Cardiac septum (tissue), 1 donor: ENCODE data around the gene EXOC3. TPM values are rescaled to one million over a fixed set of nuclear protein-coding genes. Genes with fewer than 3 reads are reported as not detected.
A peak's percentile ranks its signal among the peaks of the same experiment; 100 is the strongest.
"Not testable (repeated sequence)": the region's sequence is repeated elsewhere in the genome, so short reads cannot be mapped to it uniquely, and the experiment has no call there.

Experiments
- DNase-seq: peaks from one replicate; pipeline ENCODE4 v3.0.0-alpha.2; 2020; ENCODE audit warnings: low spot score
- intact Hi-C: fragments of 100-400 bp; cut with DNase I; formaldehyde crosslinking; loops from one replicate; pipeline ENCODE4 v1.14.0; 2022
- total RNA-seq: library from RNA; stranded (reverse); fragmentation: NEBNext Ultra II Directional; extraction: Animal tissue kit (Norgen Biotek cat#: 25700); gene quantifications from one replicate; pipeline ENCODE4 v1.2.1, GENCODE V29; 2021
- donor health status: DM: no; HTN: no; CAD: no.

The EXOC3 gene
- total RNA-seq, 1 donor from 2014 or later, result 42.9 TPM

DNA sequence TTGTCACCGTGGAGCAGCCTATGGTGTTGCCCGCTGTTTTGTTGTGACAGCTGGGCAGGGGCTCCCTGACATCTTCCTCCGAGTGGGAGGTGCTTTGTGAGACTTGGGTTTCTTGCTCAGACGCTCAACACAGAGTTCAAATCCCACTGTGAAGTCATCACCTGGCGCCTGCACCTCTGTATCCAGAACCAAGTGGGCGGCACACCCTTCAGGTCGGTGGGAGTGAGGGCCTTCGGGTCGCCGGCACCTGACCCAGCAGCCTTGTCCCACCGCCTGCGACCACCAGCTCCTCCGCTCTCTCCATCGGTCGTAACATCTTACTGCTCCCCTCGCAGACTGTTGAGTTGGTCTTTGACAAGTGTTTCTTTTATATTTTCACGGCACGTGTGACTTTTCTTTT lies 37.6 kb upstream of the EXOC3 start:
- intact Hi-C loops, result no loop called here
- no peak for DNase-seq

DNA sequence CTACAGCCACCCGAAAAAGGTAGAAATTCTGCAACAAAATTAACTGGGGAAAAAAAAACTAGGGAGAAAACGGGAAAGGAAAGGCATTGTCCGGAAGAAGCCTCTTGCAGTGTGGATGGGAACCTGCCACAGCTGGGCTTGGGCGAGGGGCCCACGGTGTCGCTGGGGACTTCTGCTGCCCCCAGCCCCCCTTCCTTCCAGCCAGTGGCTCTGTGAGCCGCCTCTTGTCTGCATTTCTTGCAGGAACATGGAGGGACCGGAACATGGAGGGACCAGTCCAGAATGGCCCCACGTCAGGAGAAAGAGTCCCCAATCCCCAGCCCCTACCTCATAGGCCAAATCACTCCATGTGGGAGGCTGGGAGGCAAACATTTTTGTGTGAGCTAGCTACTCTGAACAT lies 36.9 kb upstream of the EXOC3 start:
- intact Hi-C loops, result no loop called here
- DNase-seq, result no peak

DNA sequence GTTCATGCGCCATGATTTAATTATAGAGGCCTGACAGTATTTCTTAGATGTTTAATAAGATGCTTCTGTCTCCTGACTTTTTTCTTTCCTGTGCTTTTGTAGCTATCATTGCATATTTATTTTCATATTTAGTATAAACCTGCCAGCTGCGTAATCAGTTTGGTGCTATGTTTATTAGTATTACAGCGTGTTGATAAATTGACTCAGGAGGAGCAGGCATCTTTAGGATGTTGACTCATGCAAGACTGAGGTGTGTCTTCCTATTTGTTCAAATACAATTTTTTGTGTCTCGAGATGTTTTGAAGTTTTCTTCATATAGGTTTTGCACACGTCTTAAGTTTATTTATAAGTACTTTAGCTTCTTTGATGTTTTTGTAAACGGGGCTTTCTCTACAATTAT lies 35.9 kb upstream of the EXOC3 start:
- intact Hi-C loops, result no loop called here
- no peak for DNase-seq

DNA sequence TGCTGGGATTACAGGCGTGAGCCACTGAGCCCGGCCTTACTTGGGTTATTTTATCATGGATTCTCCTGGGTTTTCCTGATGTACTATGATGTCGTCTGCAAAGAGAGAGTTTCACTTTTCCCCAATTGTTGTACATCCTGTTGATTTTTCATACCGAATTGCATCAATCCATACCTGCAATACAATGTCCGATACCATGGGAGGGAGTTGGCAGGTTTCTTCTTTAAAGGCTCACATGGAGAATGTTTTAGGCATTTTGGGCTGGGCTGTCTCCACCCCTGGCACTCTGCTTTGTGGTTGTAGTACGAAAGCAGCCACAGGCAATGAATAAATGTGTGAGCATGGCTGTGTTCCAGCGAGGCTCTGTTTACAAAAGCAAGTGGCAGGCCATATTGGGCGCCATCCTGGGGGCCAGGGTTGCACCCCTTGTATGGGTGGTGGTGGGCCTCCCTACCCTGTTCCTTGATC lies 35.1 kb upstream of the EXOC3 start:
- intact Hi-C loops, result no loop called here
- peak; percentile 60 for DNase-seq

DNA sequence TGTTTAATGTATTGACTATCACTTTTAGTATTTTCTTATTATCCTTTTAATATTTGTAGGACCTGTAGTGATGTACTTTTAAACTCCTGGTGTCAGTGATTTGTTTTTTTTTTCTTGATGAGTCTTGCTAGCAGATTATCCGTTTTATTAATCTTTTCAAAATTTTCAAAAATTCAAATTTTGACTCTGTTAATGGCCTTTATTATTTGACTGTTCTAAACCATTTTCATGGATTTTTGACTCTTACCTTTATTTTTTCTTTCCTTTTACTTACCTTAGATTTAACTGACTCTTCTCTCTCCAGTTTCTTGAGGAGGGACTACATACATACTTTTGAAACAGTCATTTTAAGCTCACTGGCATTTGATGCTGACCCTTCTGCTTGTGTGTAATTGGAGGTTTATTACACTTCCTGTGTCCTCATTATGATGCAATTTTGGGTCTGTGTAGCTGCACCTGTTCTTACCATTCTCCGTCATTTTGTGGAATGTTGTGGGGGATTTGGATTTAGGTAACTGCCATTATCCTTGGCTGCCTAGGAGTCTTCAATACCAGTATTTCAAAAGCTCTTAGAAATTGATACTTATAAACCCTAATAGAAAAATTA lies 32.0 kb upstream of the EXOC3 start:
- intact Hi-C loops, result no loop called here
- DNase-seq, result no peak

DNA sequence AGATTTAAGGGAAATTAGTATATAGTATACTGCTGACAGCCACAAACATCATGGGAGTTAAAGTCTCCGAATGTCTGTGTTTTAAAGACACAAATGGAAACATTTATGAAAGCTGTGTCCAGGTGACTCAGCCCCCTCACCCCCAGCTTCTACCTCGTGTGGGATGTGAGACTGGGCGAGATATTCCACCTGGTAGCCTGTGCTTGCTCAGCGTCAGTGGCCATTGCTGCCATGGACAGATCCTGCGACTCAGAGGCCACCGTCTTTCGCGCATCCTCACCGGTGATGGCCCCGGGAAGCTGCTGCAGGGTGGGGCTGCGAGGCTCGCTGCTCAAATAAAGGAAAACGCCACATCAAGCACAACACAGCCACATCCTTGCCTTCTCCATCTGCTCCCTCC lies 31.2 kb upstream of the EXOC3 start:
- intact Hi-C loops, result no loop called here
- peak; percentile 50 for DNase-seq

DNA sequence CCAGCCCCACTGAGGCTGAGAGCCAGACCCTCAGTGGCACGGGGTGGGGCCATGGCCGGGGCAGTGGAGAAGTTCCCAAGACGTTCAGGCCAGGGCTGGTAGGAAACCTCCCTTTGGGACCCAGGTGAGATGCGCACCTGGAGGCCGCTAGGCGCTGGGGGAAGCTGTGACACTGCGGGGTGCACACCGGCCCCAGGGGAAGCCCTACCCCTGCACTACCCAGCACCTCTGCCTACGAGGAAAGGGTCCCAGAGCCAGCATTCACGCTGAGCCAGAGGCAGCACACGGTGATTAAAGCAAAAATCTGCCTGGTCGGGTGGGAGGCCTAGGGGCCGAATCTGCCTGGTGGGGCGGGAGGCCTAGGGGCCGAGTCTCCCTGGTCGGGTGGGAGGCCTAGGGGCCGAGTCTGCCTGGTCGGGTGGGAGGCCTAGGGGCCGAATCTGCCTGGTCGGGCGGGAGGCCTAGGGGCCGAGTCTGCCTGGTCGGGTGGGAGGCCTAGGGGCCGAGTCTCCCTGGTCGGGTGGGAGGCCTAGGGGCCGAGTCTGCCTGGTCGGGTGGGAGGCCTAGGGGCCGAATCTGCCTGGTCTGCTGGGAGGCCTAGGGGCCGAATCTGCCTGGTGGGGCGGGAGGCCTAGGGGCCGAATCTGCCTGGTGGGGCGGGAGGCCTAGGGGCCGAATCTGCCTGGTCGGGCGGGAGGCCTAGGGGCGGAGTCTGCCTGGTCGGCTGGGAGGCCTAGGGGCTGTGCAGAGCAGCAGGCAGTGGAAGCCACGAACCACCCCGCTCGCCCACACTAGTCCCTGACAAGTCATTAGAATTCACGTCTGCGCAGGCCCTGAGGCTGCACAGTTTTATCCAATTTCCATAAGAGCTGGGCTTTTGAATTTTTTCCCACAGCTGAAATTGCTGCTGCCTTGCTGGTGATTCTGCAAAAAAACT lies 27.7 kb upstream of the EXOC3 start:
- intact Hi-C loops, result not testable (repeated sequence)
- DNase-seq, result peak; percentile 75

DNA sequence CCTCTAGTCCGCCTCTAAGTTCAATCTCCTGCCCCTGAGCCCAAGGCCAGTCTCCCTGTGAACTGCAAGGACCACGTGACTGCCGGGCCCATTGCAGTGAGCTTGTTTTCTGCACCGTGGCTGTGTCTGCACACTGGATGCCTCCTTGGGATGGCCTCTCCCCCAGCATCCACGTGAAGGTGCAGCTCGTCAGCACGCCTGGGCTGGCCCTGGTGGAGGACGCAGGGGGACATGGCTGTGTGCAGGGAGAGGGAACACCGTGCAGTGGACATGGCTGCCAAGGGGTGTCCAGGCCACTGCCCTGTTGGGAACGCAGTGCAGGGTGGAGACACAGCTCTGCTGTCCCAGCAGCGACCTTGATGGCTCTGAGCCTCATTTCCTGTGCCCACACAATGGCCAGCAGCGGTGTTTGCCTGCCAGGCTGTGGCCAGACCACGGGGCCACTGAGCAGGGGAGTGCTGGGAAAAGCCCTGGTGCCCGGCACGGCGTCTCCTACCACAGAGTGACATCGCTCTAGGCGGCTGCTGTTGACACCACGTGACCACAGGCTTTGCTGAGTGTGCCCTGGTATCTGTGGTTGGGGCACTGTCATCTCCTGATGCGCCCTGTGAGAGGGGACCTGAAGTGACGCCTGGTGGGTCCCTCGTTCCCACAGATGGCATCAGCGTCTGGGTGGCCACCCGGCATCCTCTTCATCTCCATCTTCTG lies 26.9 kb upstream of the EXOC3 start:
- peak; percentile 69 for DNase-seq

DNA sequence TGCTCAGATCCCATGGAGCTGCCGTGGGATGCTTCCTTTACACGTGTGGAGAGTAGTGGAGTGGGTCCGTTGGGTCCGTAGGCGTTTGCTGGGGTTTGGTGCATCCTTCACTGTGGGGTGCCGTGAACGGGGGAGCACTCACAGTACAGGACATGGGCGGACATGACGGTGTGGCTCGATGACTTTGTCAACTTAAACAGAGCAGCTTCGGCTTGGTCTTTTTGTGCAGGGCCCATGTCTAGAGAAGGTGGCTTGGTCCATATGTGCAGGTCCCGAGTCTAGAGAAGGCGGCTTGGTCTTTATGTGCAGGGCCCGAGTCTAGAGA lies 26.4 kb upstream of the EXOC3 start:
- DNase-seq, result peak; percentile 62
- intact Hi-C loops, result no loop called here

More for the DNA sequence above, 26.9 kb upstream of the EXOC3 start:
- intact Hi-C loops, result no loop called here

DNA sequence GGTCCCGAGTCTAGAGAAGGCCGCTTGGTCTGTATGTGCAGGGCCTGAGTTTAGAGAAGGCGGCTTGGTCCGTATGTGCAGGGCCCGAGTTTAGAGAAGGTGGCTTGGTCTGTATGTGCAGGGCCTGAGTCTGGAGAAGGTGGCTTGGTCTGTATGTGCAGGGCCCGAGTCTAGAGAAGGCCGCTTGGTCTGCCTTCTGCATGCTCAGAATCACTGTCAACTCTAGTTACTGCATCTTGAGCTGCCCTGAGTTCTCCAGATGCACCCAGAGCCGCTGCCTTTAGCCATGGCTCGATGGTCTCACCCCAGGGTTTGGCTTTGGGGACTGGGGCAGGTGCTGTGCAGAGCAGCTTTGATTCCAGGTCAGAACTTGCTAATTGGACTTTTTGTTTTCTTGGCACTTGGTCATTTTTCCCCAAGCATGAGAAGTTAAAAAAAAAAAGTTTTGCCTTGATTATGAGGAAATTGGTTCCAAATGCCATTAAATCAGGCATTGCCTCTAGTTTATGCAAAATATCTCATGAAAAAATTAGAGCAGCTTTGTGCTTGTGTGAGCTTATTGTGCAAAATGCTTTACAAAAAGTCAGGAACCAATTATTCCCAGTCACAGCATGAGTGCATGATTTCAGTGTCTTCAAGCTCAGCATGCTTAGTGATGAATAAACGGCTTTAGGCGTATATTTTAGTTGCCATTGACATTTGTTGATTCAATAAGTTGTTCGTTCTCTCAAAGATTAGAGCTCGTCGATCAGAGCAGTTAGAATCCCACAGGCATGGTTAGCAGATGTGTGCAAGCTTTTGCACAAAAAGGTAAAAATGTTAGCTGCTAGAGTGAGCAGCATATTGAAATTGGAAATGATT lies 25.4 kb upstream of the EXOC3 start:
- intact Hi-C loops, result no loop called here
- no peak for DNase-seq

DNA sequence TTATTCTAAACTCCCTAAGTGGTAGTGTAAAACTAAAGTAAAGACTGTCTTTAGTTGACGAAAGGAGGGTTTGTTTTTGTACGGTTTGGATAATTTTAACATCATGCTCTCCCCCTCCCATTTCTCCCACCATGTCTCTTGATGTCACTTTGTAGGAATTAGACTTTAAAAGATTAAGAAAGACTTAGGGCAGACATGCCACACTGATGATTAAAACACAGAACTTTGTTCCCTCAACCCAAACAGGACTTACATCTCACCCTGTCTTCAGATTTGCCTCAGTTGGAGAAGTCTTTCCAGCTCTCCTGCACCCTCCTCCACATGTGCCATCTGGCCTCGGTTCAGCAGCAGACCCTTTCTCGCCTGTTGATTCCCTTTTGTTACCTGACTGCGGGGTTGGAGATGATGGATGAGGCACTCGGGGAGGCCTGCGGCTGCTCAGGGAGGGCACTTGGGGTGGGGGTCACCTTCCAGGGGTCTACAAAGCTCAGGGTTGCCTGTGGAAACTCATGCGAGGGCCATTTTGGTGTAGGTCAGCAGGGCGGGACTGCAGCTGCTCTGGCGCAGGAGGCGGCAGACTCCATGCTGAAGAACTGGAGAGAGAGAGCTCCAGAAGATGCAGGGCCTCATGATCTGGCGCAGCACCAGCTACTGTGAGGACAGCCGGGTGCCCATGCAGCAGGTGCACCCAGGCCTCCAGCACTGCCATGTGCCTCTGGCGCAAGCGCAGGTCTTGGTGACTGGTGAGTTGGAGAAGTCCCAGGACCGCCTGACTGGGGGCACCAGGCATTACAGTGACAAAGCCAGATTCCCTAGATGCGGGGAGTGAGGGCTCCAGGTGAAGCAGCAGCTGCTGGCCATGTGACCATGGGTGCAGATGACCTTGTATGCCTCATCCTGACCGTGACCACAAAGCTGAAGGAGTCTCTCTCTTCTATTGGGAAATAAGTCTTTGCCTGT lies 24.5 kb upstream of the EXOC3 start:
- peak; percentile 57 for DNase-seq
- intact Hi-C loops, result no loop called here

DNA sequence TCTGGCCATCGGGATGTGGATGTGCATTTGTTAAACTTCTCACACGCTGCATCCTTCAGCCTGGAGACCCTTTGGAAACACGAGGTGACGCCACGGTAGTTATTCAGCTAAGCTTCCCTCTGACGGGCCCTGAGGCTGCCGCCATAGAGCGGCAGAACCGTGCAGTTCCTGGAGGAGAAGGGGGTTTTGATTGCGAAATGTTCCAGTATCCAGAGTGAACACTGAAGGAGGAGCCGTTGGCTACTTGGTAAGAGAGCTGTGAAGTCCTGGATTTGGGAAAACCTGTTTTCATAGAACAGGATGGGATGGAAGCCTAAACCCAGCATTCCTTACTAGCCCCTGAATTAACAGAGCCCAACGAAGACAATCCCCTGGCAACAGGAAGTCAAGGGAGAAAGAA lies 23.0 kb upstream of the EXOC3 start:
- no peak for DNase-seq
- intact Hi-C loops, result no loop called here

DNA sequence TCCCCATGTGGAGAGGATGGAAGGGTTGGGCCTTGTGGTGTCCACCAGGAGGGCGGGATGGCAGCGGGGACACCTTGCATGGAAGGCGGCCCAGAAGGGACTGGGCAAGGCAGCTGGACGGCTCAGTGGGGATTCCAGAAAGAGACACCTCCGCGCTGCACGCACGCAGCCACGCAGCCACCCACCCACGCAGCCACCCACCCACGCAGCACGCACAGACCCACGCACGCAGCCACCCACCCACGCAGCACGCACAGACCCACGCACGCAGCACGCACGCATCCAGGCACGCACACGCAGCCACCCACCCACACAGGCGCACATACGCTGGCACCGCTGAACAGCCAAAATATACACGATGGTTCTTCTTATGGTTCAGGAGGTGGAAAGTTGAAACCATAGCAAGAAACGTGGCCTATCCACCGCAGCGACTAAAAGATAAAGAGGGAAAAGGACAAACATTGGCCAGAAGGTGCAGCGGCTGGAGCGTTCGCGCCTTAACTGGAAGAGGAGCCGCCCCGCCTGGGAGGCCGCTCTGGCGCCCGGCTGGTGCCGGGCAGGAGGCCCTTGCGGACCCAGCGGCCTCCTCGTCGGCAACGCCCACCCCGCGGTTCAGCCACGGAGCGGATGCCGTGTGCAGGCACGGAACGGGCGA lies 22.2 kb upstream of the EXOC3 start:
- DNase-seq, result peak; percentile 67
- intact Hi-C loops, result no loop called here

DNA sequence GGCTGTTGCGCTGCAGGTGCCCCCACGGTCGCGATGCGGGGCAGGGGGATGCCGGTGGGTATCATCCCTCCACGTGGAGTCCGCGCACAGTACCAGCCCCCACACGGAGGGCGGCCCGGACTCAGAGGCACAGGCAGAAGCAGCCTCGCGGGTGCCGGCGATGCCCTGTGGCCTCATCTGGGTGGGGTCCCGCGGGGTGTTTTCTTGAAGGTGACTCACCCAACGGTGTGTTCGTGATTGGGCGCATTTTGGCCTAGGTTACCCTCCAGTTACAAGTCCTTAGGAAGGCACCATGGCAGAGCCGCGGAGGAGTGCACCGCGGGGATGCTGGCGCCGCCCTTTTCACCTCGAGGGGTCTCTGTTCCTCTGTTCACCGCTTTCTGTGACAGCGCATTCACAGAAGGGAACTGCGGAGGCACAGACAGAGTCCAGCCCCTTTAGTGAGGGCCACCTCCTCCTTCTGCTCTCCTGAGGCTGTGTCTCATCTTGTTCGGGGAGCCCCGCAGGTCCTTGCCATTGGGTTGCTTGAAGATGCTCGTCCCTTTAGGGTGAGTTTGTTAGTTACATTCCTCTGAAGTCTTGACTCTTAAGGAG lies 21.6 kb upstream of the EXOC3 start:
- peak; percentile 51 for DNase-seq
- intact Hi-C loops, result no loop called here

DNA sequence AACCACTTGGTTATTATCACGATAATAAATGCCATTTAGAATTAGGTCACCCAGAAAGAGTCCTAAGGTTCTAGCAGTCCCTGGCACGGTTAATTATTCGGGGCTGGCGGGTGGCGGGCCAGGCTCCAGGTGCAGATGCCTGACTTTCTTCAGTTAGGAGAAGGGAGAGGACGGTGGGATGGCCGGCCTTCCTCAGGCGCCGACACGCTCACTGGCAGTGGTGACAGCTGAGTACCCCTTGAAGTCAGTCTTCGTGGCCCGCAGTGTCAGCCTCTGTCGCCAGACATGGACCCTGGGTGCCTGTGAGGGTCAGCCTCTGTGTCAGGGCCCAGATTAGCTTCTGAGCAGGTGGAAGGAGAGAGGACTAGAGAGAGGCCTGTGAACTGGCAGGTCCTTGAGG lies 21.1 kb upstream of the EXOC3 start:
- peak; percentile 75 for DNase-seq
- intact Hi-C loops, result no loop called here

DNA sequence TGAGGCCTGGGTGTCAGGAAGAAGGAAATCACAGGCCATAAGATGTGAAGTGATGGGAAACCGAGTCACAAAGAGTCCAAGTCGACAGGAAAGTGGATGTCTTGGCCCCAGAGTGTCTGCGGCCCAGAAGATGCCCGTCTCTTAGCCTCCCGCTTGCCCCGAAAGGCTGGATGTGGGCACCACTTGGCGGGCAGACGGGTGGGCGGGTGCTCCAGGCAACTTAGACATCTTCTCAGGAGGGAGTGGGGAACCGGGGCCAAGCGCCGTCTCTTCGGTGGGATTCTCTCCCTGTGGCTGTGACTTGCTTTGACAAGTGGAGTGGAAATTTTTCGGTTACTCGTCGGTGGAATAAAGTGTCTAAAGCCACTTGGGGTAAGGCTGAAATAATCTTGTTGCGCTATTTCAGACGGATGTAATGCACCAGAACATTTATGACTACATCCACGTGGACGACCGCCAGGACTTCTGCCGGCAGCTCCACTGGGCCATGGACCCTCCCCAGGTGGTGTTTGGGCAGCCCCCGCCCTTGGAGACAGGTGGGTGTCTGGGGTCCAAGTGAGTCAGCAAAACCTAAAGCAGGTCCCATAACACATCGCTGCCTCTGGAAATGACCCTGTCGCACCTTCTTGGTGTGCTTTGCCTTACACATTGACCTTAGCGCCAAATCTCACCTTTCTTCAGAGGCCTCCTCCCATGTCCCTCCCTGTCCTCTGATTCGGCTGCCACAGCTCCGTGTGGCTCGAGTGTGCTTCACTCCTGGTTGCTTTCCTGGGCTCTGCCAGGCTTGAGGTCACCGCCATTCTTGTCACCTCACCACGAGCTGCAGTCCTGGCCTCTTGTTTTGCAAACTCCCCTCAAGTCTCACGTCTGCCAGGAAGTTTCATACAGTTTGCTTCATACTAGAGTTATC lies 20.4 kb upstream of the EXOC3 start:
- intact Hi-C loops, result no loop called here
- DNase-seq, result peak; percentile 66

DNA sequence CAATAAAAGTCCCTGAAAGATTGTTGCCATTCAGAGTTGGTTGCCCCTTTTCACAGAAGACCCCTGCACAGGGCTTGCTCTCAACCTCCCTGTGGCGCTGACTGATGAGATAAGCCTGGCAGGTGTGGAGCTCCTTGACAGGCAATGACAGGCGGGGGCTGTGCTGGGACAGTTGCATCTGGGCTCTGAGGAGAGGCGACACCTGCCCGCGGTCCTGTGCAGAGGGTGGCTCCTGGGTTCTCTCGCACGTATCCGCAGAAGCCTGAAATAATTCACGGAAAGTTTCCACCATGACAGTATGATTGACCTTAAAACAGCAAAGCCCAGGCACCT lies 19.8 kb upstream of the EXOC3 start:
- peak; percentile 31 for DNase-seq
- intact Hi-C loops, result no loop called here
